ENCODE measurements around the gene ROCK2. TPM values are rescaled to one million over a fixed set of nuclear protein-coding genes. Genes with fewer than 3 reads are reported as not detected.

ROCK2 gene
- polyA plus RNA-seq, 1 donor (not counting 4 experiments of a cell fraction or from before 2014, with no cell fraction given) = 12.6 TPM

- Histone ChIP-seq H3K79me2 (ENCODE audit: control insufficient read depth, insufficient read depth, low read length) (no peaks in the 10 kb centered on the region), H3K4me1 (ENCODE audit: control insufficient read depth, extremely low read depth, insufficient read depth, low read length) (no peaks in the 10 kb centered on the region), H2AFZ (ENCODE audit: control insufficient read depth, low read length) (no peak overlapping the region), H3K9ac (ENCODE audit: control insufficient read depth, extremely low read depth, insufficient read depth, low read length) (no peak overlapping the region), H3K27me3 (ENCODE audit: control insufficient read depth, extremely low read depth, insufficient read depth, low read length) (no peaks in the 10 kb centered on the region), H4K20me1 (ENCODE audit: control insufficient read depth, extremely low read depth, insufficient read depth, low read length) (no peaks in the 10 kb centered on the region), H3K9me3 (ENCODE audit: control insufficient read depth, low read depth, low read length) (no peaks in the 10 kb centered on the region), H3K4me3 (ENCODE audit: control insufficient read depth in 2 of 3, extremely low read depth in 1 of 3, insufficient read depth in 2 of 3, low read depth in 1 of 3, low read length in 3 of 3) (no peak overlapping the region), H3K4me2 (ENCODE audit: control insufficient read depth, extremely low read depth, insufficient read depth, low read depth, low read length) (no peak overlapping the region), H3K36me3 (ENCODE audit: control insufficient read depth in 2 of 2, extremely low read depth in 1 of 2, insufficient read depth in 2 of 2, low read length in 2 of 2) (peaks cover 2 to 12% of the 10 kb centered on the region in 2 experiments), H3K9me1 (ENCODE audit: control insufficient read depth, extremely low read depth, insufficient read depth, low read length) (no peaks in the 10 kb centered on the region), H3K27ac (ENCODE audit: control insufficient read depth, insufficient read depth, low read length) (no peak overlapping the region)
- TF ChIP-seq, protein P1, sequence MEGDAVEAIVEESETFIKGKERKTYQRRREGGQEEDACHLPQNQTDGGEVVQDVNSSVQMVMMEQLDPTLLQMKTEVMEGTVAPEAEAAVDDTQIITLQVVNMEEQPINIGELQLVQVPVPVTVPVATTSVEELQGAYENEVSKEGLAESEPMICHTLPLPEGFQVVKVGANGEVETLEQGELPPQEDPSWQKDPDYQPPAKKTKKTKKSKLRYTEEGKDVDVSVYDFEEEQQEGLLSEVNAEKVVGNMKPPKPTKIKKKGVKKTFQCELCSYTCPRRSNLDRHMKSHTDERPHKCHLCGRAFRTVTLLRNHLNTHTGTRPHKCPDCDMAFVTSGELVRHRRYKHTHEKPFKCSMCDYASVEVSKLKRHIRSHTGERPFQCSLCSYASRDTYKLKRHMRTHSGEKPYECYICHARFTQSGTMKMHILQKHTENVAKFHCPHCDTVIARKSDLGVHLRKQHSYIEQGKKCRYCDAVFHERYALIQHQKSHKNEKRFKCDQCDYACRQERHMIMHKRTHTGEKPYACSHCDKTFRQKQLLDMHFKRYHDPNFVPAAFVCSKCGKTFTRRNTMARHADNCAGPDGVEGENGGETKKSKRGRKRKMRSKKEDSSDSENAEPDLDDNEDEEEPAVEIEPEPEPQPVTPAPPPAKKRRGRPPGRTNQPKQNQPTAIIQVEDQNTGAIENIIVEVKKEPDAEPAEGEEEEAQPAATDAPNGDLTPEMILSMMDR (optimal IDR thresholded peaks at IDR 0.05 in 1 of 3, IDR thresholded peaks at IDR 0.05 in 1 of 3, conservative IDR thresholded peaks at IDR 0.05 in 1 of 3; ENCODE audit: extremely low read depth in 1 of 3, insufficient read depth in 2 of 3, low read length in 3 of 3) = no peak
- TF ChIP-seq EZH2 (IDR thresholded peaks at IDR 0.05; ENCODE audit: low read length) = no peak
- dilution Hi-C loops (cut with MboI; ENCODE audit: extremely low pct_ligation_motif_present, low sequenced_read_pairs) = no loop called here
- DNase-seq (ENCODE audit: low read depth, low spot score) = no peak
- FAIRE-seq = no peak
Observed at GRCh38 chr2:11212645-11213044, 131.8 kb downstream of the ROCK2 start.

DNA sequence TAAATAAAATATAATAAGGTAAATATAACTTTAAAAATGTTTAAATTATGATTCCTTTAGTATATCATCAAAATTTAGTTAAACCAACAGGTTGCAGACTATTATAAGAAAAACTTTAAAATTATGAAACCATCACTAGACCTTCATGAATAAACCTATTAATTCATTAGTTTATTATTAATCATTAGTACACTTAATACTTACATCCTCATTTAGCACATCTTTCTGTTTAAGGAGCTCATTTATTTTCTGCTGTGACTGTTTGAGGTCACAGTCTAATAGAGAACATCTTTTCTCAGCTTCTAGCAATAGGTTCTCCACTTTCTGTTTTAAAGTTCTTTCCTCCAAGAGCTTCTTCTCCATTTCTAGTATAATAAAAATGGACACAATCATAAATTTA lies 136.4 kb downstream of the ROCK2 start:
- H3K9me3 ChIP-seq (ENCODE audit: control insufficient read depth, low read depth, low read length) = no peaks in the 10 kb centered on the region
- H3K27me3 ChIP-seq (ENCODE audit: control insufficient read depth, extremely low read depth, insufficient read depth, low read length) = no peaks in the 10 kb centered on the region
- H2AFZ ChIP-seq (ENCODE audit: control insufficient read depth, low read length) = no peak overlapping the region
- no peak overlapping the region for H3K27ac ChIP-seq (ENCODE audit: control insufficient read depth, insufficient read depth, low read length)
- dilution Hi-C loops (cut with MboI; ENCODE audit: extremely low pct_ligation_motif_present, low sequenced_read_pairs) = no loop called here
- DNase-seq (ENCODE audit: low read depth, low spot score) (no peak), FAIRE-seq (no peak)
- H3K36me3 ChIP-seq (ENCODE audit: control insufficient read depth in 2 of 2, extremely low read depth in 1 of 2, insufficient read depth in 2 of 2, low read length in 2 of 2) = peaks cover 0 to 4% of the 10 kb centered on the region in 2 experiments
- no peaks in the 10 kb centered on the region for H3K9me1 ChIP-seq (ENCODE audit: control insufficient read depth, extremely low read depth, insufficient read depth, low read length)
- TF ChIP-seq, protein P1 (optimal IDR thresholded peaks at IDR 0.05 in 1 of 3, IDR thresholded peaks at IDR 0.05 in 1 of 3, conservative IDR thresholded peaks at IDR 0.05 in 1 of 3; ENCODE audit: extremely low read depth in 1 of 3, insufficient read depth in 2 of 3, low read length in 3 of 3) = no peak
- TF ChIP-seq EZH2 (IDR thresholded peaks at IDR 0.05; ENCODE audit: low read length) = no peak
- no peaks in the 10 kb centered on the region for H4K20me1 ChIP-seq (ENCODE audit: control insufficient read depth, extremely low read depth, insufficient read depth, low read length)
- no peaks in the 10 kb centered on the region for H3K79me2 ChIP-seq (ENCODE audit: control insufficient read depth, insufficient read depth, low read length)
- no peak overlapping the region for H3K9ac ChIP-seq (ENCODE audit: control insufficient read depth, extremely low read depth, insufficient read depth, low read length)
- no peak overlapping the region for H3K4me2 ChIP-seq (ENCODE audit: control insufficient read depth, extremely low read depth, insufficient read depth, low read depth, low read length)
- H3K4me1 ChIP-seq (ENCODE audit: control insufficient read depth, extremely low read depth, insufficient read depth, low read length) = no peaks in the 10 kb centered on the region
- H3K4me3 ChIP-seq (ENCODE audit: control insufficient read depth in 2 of 3, extremely low read depth in 1 of 3, insufficient read depth in 2 of 3, low read depth in 1 of 3, low read length in 3 of 3) = no peak overlapping the region
